WTC11 (cell line): ENCODE measurements around the gene GCK. TPM values are rescaled to one million over a fixed set of nuclear protein-coding genes. Genes with fewer than 3 reads are reported as not detected.

ENCODE experiments used
- ATAC-seq: fragments of 200-7000 bp; cut with Tn5 transposase; 2 replicates; pipeline ENCODE4 v1.10.0; 2021; ENCODE audit warnings: mild to moderate bottlenecking, moderate library complexity
- CTCF ChIA-PET: fragments of 300-600 bp; sonication (Branson Sonifier 250); formaldehyde crosslinking; loops from one replicate; lab custom pipeline; 2021; ENCODE audit warnings: antibody characterized with exemption; lab: Charles Lee
- POLR2A ChIA-PET: fragments of 350-600 bp; sonication (Branson Sonifier 250); formaldehyde crosslinking; loops from one replicate; lab custom pipeline; 2021; ENCODE audit warnings: antibody characterized with exemption; lab: Charles Lee
- DNase-seq: peaks from one replicate; pipeline ENCODE4 v3.0.0; 2021; ENCODE audit warnings: low spot score
- H3K27ac Mint-ChIP-seq: 2 replicates; pipeline ENCODE4 v1.8.0; 2021; ENCODE audit warnings: mixed read lengths
- H3K27me3 Mint-ChIP-seq: 2 replicates; pipeline ENCODE4 v1.8.0; 2021; ENCODE audit warnings: low read depth, mild to moderate bottlenecking, moderate library complexity, mixed read lengths
- H3K36me3 Mint-ChIP-seq: 2 replicates; pipeline ENCODE4 v1.8.0; 2021; ENCODE audit warnings: mixed read lengths
- H3K4me1 Mint-ChIP-seq: 2 replicates; pipeline ENCODE4 v1.8.0; 2022; ENCODE audit warnings: mixed read lengths
- H3K4me3 Mint-ChIP-seq: 2 replicates; pipeline ENCODE4 v1.8.0; 2021; ENCODE audit warnings: mild to moderate bottlenecking, moderate library complexity, mixed read lengths
- H3K9me3 Mint-ChIP-seq: 2 replicates; pipeline ENCODE4 v1.8.0; 2021; ENCODE audit warnings: mixed read lengths
- ATF2 ChIP-seq: sonication (generic); formaldehyde crosslinking; IDR thresholded peaks from 2 replicates; pipeline ENCODE4 v1.8.1; 2022; ENCODE audit warnings: low read depth, missing genetic modification reagents, borderline replicate concordance
- ATF3 ChIP-seq: sonication (generic); formaldehyde crosslinking; conservative IDR thresholded peaks from 2 replicates; pipeline ENCODE4 v1.8.1; 2022; ENCODE audit warnings: mild to moderate bottlenecking, missing genetic modification reagents
- CREB1 ChIP-seq: sonication (generic); formaldehyde crosslinking; IDR thresholded peaks from 2 replicates; pipeline ENCODE4 v1.8.0; 2023; ENCODE audit warnings: mild to moderate bottlenecking, missing genetic modification reagents
- CTCF ChIP-seq: fragments of 200-600 bp; IDR thresholded peaks from 2 replicates; pipeline ENCODE4 v1.8.0; 2022; ENCODE audit warnings: antibody characterized with exemption
- EMX1 ChIP-seq: fragments of 250-450 bp; sonication (Bioruptor Pico); IDR thresholded peaks from 2 replicates; pipeline ENCODE4 v1.8.0; 2021; ENCODE audit warnings: mild to moderate bottlenecking
- FOXJ3 ChIP-seq: sonication (generic); formaldehyde crosslinking; IDR thresholded peaks from 2 replicates; pipeline ENCODE4 v1.9.0; 2021; ENCODE audit warnings: missing genetic modification reagents, mild to moderate bottlenecking, borderline replicate concordance
- JUN ChIP-seq: sonication (generic); formaldehyde crosslinking; IDR thresholded peaks from 2 replicates; pipeline ENCODE4 v1.8.0; 2023; ENCODE audit warnings: mild to moderate bottlenecking, missing genetic modification reagents
- MLX ChIP-seq: sonication (generic); formaldehyde crosslinking; IDR thresholded peaks from 2 replicates; pipeline ENCODE4 v1.8.1; 2023; ENCODE audit warnings: mild to moderate bottlenecking, missing genetic modification reagents, moderate library complexity
- NFATC4 ChIP-seq: fragments of 250-450 bp; sonication (Bioruptor Pico); IDR thresholded peaks from 2 replicates; pipeline ENCODE4 v1.9.0; 2021; ENCODE audit warnings: mild to moderate bottlenecking
- NR1H2 ChIP-seq: sonication (generic); formaldehyde crosslinking; IDR thresholded peaks from 2 replicates; pipeline ENCODE4 v1.9.0; 2021; ENCODE audit warnings: mild to moderate bottlenecking, moderate library complexity, missing genetic modification reagents
- SP1 ChIP-seq: sonication (generic); formaldehyde crosslinking; conservative IDR thresholded peaks from 2 replicates; pipeline ENCODE4 v1.8.1; 2022; ENCODE audit warnings: missing genetic modification reagents
- ZBTB21 ChIP-seq: sonication (generic); formaldehyde crosslinking; IDR thresholded peaks from 2 replicates; pipeline ENCODE4 v1.8.1; 2023; ENCODE audit warnings: mild to moderate bottlenecking, missing genetic modification reagents, borderline replicate concordance
- ZNF138 ChIP-seq: sonication (generic); formaldehyde crosslinking; conservative IDR thresholded peaks from 2 replicates; pipeline ENCODE4 v1.8.1; 2022; ENCODE audit warnings: mild to moderate bottlenecking, moderate library complexity, missing genetic modification reagents
- ZNF263 ChIP-seq: sonication (generic); formaldehyde crosslinking; IDR thresholded peaks from 2 replicates; pipeline ENCODE4 v1.8.1; 2022; ENCODE audit warnings: low read depth, mild to moderate bottlenecking, moderate library complexity, missing genetic modification reagents
- ZNF425 ChIP-seq: fragments of 250-450 bp; sonication (Bioruptor Pico); conservative IDR thresholded peaks from 2 replicates; pipeline ENCODE4 v1.9.0; 2021; ENCODE audit warnings: mild to moderate bottlenecking
- ZNF512 ChIP-seq: sonication (generic); formaldehyde crosslinking; IDR thresholded peaks from 2 replicates; pipeline ENCODE4 v1.8.1; 2022; ENCODE audit warnings: missing genetic modification reagents, borderline replicate concordance
- total RNA-seq: library from RNA; stranded (reverse); gene quantifications from 3 replicates; pipeline ENCODE4 v1.2.3, GENCODE V29; 2021

Gene GCK
- total RNA-seq, 1 experiment from 2014 or later = 3.3 TPM

- H3K4me3 Mint-ChIP-seq = no peak overlapping the region
- ChIA-PET CTCF (no interaction called here), POLR2A (no interaction called here)
- no peak for DNase-seq
- no peak overlapping the region for H3K27ac Mint-ChIP-seq
- H3K9me3 Mint-ChIP-seq = no peaks in the 10 kb centered on the region
- TF ChIP-seq EMX1 (CRISPR knock-in tag) (no peak), NR1H2 (CRISPR knock-in tag) (no peak), SP1 (CRISPR knock-in tag) (no peak), ZNF263 (no peak), CREB1 (CRISPR knock-in tag) (no peak), MLX (CRISPR knock-in tag) (no peak), NFATC4 (no peak), ZNF512 (CRISPR knock-in tag) (no peak), JUN (no peak), ZNF425 (CRISPR knock-in tag) (no peak), CTCF (no peak), ZNF138 (CRISPR knock-in tag) (no peak), ATF2 (no peak), FOXJ3 (CRISPR knock-in tag) (no peak), ZBTB21 (no peak), ATF3 (CRISPR knock-in tag) (no peak)
- peaks cover 31% of the 10 kb centered on the region for H3K27me3 Mint-ChIP-seq
- peaks cover 21% of the 10 kb centered on the region for H3K4me1 Mint-ChIP-seq
- no peaks in the 10 kb centered on the region for H3K36me3 Mint-ChIP-seq
- no peak for ATAC-seq
Measured at GRCh38 chr7:44148961-44149536, 40.2 kb downstream of the GCK start.

GRCh38 chr7:44148166-44148565, 41.1 kb downstream of the GCK start:
- CTCF ChIA-PET = interaction anchor here (1.0 to 2.6 kb wide), 4 partner anchors 10 to 70 kb away, joined by 3 to 8 read pairs (median 6); no protein-coding TSS in a partner anchor
- H3K36me3 Mint-ChIP-seq = no peaks in the 10 kb centered on the region
- POLR2A ChIA-PET = no interaction called here

More at GRCh38 chr7:44148166-44148565, 41.1 kb downstream of the GCK start:
- ATAC-seq (no peak), DNase-seq (no peak)
- Mint-ChIP-seq H3K4me1 (peaks cover 21% of the 10 kb centered on the region), H3K9me3 (no peaks in the 10 kb centered on the region), H3K4me3 (no peak overlapping the region), H3K27ac (no peak overlapping the region), H3K27me3 (peaks cover 40% of the 10 kb centered on the region)
- no peak for TF ChIP-seq ZNF138 (CRISPR knock-in tag)
